KMS-11 (cell line): ENCODE results near the gene CC2D1A.
A peak's percentile ranks its signal among the peaks of the same experiment; 100 is the strongest.

Experiments used
- H2AFZ ChIP-seq: fragments of 200-600 bp; sonication (generic); 2 replicates; pipeline ENCODE4 v1.6.1; 2016; ENCODE audit warnings: antibody characterized with exemption, mixed run types, low read depth
- H3K27ac ChIP-seq: fragments of 200-600 bp; sonication (generic); 2 replicates; pipeline ENCODE4 v1.6.1; 2016; ENCODE audit warnings: mild to moderate bottlenecking, mixed run types
- H3K27me3 ChIP-seq: fragments of 200-600 bp; sonication (generic); 2 replicates; pipeline ENCODE4 v1.6.1; 2017; ENCODE audit warnings: mild to moderate bottlenecking, low read depth, mixed run types, moderate library complexity; ENCODE audit not compliant: insufficient read depth
- H3K36me3 ChIP-seq: fragments of 200-600 bp; sonication (generic); 2 replicates; pipeline ENCODE4 v1.6.1; 2017; ENCODE audit warnings: mild to moderate bottlenecking, mixed run types; ENCODE audit not compliant: insufficient read depth
- H3K4me1 ChIP-seq: fragments of 200-600 bp; sonication (generic); 2 replicates; pipeline ENCODE4 v1.6.1; 2016; ENCODE audit warnings: mild to moderate bottlenecking, low read depth, mixed run types; ENCODE audit not compliant: poor library complexity, severe bottlenecking
- H3K4me2 ChIP-seq: fragments of 200-600 bp; sonication (generic); 2 replicates; pipeline ENCODE4 v1.7.0; 2016; ENCODE audit warnings: mild to moderate bottlenecking, mixed run types
- H3K4me3 ChIP-seq: fragments of 200-600 bp; sonication (generic); IDR thresholded peaks from 2 replicates; pipeline ENCODE4 v1.6.1; 2017; ENCODE audit warnings: low read depth, low read length, mixed read lengths; ENCODE audit not compliant: insufficient read depth
- H3K79me2 ChIP-seq: fragments of 200-600 bp; sonication (generic); 2 replicates; pipeline ENCODE4 v1.6.1; 2016; ENCODE audit warnings: low read depth, mixed run types; ENCODE audit not compliant: insufficient read depth
- H3K9ac ChIP-seq: fragments of 200-600 bp; sonication (generic); 2 replicates; pipeline ENCODE4 v1.6.1; 2016; ENCODE audit warnings: mild to moderate bottlenecking, mixed run types
- H4K20me1 ChIP-seq: fragments of 200-600 bp; sonication (generic); 2 replicates; pipeline ENCODE4 v1.6.1; 2016; ENCODE audit warnings: mild to moderate bottlenecking, mixed run types; ENCODE audit not compliant: insufficient read depth
- CTCF ChIP-seq: fragments of 200-600 bp; sonication (generic); conservative IDR thresholded peaks from 2 replicates; pipeline ENCODE4 v1.6.1; 2017; ENCODE audit warnings: low read depth, mild to moderate bottlenecking, antibody characterized with exemption, low read length, moderate library complexity, mixed read lengths

CC2D1A gene

GRCh38 chr19:13905634-13906520, at the start of gene CC2D1A, which contains the start of gene BRME1:
TSS of gene CC2D1A (plus strand) at chr19:13906201. CDS start at chr19:13906442, 241 bp downstream.
TSS of gene BRME1 (minus strand) at chr19:13906117. CDS start at chr19:13904892, 1,225 bp downstream.
- Histone ChIP-seq H3K4me2 (peak within 1 kb of the TSS; percentile 59), H3K79me2 (no peaks in the 10 kb centered on the region), H3K27ac (no peak within 1 kb of the TSS; the same call in 1 of the 2 replicates), H3K36me3 (no peaks in the 10 kb centered on the region), H3K27me3 (no peaks in the 10 kb centered on the region), H3K4me1 (peaks cover 7% of the 10 kb centered on the region), H3K4me3 (no peak within 1 kb of the TSS), H2AFZ (peak within 1 kb of the TSS; percentile 62), H4K20me1 (no peaks in the 10 kb centered on the region), H3K9ac (peak within 1 kb of the TSS; percentile 67)
- TF ChIP-seq CTCF, result no peak

- Histone ChIP-seq H3K27ac (no peak overlapping the region), H4K20me1 (no peaks in the 10 kb centered on the region)
Measured at GRCh38 chr19:13856497-13856896, 49.5 kb upstream of the CC2D1A start.

GRCh38 chr19:13859361-13859880, 46.6 kb upstream of the CC2D1A start:
- no peak overlapping the region for H2AFZ ChIP-seq
- TF ChIP-seq CTCF, result no peak
- H3K4me1 ChIP-seq, result peaks cover 9% of the 10 kb centered on the region
- no peaks in the 10 kb centered on the region for H4K20me1 ChIP-seq
- no peak overlapping the region for H3K4me2 ChIP-seq
- no peak overlapping the region for H3K4me3 ChIP-seq
- peaks cover 13% of the 10 kb centered on the region; the same call in 1 of the 2 replicates for H3K27me3 ChIP-seq
- H3K79me2 ChIP-seq, result no peaks in the 10 kb centered on the region
- no peak overlapping the region for H3K9ac ChIP-seq
- H3K27ac ChIP-seq, result no peak overlapping the region
- no peaks in the 10 kb centered on the region for H3K36me3 ChIP-seq

More at GRCh38 chr19:13856497-13856896, 49.5 kb upstream of the CC2D1A start:
- Histone ChIP-seq H3K36me3 (no peaks in the 10 kb centered on the region), H3K27me3 (no peaks in the 10 kb centered on the region), H3K79me2 (no peaks in the 10 kb centered on the region), H3K4me3 (no peak overlapping the region), H3K9ac (no peak overlapping the region), H3K4me2 (no peak overlapping the region), H3K4me1 (peaks cover 3% of the 10 kb centered on the region), H2AFZ (no peak overlapping the region)
- TF ChIP-seq CTCF, result no peak

GRCh38 chr19:13860679-13861391, 45.2 kb upstream of the CC2D1A start:
- H3K4me3 ChIP-seq, result no peak overlapping the region
- no peaks in the 10 kb centered on the region for H4K20me1 ChIP-seq
- no peak overlapping the region for H3K9ac ChIP-seq
- H3K27me3 ChIP-seq, result peaks cover 21% of the 10 kb centered on the region; the same call in 1 of the 2 replicates
- H3K4me2 ChIP-seq, result no peak overlapping the region
- H3K36me3 ChIP-seq, result no peaks in the 10 kb centered on the region
- H3K79me2 ChIP-seq, result no peaks in the 10 kb centered on the region
- peaks cover 9% of the 10 kb centered on the region for H3K4me1 ChIP-seq
- no peak overlapping the region for H2AFZ ChIP-seq
- no peak overlapping the region for H3K27ac ChIP-seq
- no peak for TF ChIP-seq CTCF
